ENCODE results near the gene ENTPD8. TPM values are rescaled to one million over a fixed set of nuclear protein-coding genes. Genes with fewer than 3 reads are reported as not detected.

ENTPD8 gene
- total RNA-seq, 1 donor = under 0.01 TPM

GRCh38 chr9:137486545-137487453, 45.6 kb upstream of the ENTPD8 start:
- H3K4me3 ChIP-seq (ENCODE audit: low read depth, low read length) = no peak overlapping the region
- TF ChIP-seq, protein P1, sequence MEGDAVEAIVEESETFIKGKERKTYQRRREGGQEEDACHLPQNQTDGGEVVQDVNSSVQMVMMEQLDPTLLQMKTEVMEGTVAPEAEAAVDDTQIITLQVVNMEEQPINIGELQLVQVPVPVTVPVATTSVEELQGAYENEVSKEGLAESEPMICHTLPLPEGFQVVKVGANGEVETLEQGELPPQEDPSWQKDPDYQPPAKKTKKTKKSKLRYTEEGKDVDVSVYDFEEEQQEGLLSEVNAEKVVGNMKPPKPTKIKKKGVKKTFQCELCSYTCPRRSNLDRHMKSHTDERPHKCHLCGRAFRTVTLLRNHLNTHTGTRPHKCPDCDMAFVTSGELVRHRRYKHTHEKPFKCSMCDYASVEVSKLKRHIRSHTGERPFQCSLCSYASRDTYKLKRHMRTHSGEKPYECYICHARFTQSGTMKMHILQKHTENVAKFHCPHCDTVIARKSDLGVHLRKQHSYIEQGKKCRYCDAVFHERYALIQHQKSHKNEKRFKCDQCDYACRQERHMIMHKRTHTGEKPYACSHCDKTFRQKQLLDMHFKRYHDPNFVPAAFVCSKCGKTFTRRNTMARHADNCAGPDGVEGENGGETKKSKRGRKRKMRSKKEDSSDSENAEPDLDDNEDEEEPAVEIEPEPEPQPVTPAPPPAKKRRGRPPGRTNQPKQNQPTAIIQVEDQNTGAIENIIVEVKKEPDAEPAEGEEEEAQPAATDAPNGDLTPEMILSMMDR (IDR thresholded peaks at IDR 0.05; ENCODE audit: insufficient read depth, low read depth, low read length) = no peak
- DNase-seq (ENCODE audit: low read depth) = no peak

DNA sequence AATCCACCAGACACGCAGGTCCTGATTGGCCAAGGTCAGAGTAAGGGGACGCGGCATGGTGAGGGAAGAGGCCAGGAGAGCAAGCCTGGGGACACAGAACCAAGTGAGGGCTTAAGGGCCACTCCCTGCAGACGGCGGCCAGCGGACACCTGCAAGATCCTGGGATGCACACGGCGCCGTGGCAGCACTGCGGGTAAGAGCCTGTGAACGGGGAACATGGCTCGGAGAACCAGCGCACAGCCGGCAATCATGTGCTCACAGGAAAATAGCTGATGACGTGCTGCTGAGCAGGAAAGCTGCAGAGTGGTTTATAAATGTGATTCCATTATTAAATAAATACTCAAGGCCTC, 45.0 kb upstream of the ENTPD8 start:
- TF ChIP-seq, protein P1 (IDR thresholded peaks at IDR 0.05; ENCODE audit: insufficient read depth, low read depth, low read length) = no peak
- no peak overlapping the region for H3K4me3 ChIP-seq (ENCODE audit: low read depth, low read length)
- no peak for DNase-seq (ENCODE audit: low read depth)

- TF ChIP-seq, protein P1 (IDR thresholded peaks at IDR 0.05; ENCODE audit: insufficient read depth, low read depth, low read length) = no peak
Observed at GRCh38 chr9:137485343-137486140, 44.4 kb upstream of the ENTPD8 start.

DNA sequence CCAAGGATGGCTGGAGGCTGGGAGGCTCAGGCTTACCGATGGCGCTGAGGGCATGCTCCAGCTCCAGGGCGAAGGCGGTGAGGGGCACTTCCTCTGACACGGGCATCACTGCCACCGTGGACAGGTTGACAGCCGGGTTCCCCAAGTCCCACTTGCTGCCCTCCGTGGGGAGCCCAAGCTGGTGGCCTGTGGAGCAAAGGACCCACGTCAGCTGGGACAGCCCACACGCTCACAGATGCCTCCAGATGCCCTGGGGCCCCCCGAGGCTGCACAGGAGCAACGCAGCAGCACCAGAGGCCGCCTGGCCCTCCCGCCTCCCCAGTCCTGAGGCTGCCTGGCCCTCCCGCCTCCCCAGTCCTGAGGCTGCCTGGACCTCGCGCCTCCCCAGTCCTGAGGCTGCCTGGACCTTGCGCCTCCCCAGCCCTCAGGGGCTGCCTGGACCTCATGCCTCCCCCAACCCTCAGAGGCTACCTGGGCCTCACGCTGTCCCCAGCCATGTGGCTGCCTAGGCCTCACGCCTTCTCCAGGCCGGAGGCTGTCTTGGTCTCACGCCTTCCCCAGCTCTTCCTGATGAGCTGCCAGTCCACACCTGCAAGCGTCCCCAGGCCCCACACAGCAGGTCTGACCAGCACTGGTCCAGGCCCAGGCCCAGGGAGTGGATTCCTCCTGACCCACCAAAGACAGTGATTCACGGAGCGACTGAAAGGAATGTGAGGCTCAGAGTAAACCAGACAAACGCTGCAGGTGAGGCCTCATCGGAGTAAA, 43.6 kb upstream of the ENTPD8 start:
- H3K4me3 ChIP-seq (ENCODE audit: low read depth, low read length) = no peak overlapping the region
- no peak for DNase-seq (ENCODE audit: low read depth)
- TF ChIP-seq, protein P1 (IDR thresholded peaks at IDR 0.05; ENCODE audit: insufficient read depth, low read depth, low read length) = no peak

More at GRCh38 chr9:137485343-137486140, 44.4 kb upstream of the ENTPD8 start:
- DNase-seq (ENCODE audit: low read depth) = no peak
- no peak overlapping the region for H3K4me3 ChIP-seq (ENCODE audit: low read depth, low read length)

DNA sequence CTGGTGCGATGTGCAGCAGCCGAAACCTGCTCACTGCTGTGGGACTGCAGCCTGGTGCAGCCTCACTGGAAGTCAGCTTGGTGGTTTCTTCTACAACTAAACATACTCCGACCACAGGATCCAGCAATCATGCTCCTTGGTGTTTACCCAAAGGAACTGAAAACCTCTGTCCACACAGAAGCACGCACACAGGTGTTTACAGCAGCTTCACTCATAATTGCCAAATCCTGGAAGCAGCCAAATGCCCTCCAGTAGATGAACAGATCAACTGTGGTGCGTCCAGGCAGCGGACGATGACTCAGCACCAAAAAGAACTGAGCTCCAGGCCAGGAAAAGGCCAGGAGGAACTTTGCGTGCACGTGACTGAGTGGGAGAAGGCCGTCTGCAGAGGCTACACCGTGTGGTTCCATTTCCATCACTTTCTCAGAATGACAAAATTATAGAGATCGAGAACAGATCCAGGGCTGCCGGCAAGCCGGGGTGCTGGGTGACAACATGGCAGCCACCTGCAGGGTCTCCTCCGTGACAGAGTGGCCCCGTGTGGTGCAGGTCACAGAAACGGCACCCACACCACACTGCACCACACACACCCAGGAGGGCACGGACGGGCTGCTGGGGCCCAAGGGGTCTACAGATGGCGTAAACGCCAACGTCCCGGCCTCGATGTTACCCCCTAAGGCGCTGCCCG, 41.1 kb upstream of the ENTPD8 start:
- TF ChIP-seq, protein P1 (IDR thresholded peaks at IDR 0.05; ENCODE audit: insufficient read depth, low read depth, low read length) = no peak
- no peak overlapping the region for H3K4me3 ChIP-seq (ENCODE audit: low read depth, low read length)
- DNase-seq (ENCODE audit: low read depth) = peak; percentile 88

Measured in fibroblast of villous mesenchyme (primary cell).